GM18511 (cell line): ENCODE measurements around the gene SLIT1.

Source experiments
- ATAC-seq: cut with Tn5 transposase; IDR thresholded peaks from one replicate; pipeline ENCODE4 v1.9.1; 2021; ENCODE audit warnings: mild to moderate bottlenecking, moderate library complexity; ENCODE audit not compliant: unreplicated experiment

The SLIT1 gene

DNA sequence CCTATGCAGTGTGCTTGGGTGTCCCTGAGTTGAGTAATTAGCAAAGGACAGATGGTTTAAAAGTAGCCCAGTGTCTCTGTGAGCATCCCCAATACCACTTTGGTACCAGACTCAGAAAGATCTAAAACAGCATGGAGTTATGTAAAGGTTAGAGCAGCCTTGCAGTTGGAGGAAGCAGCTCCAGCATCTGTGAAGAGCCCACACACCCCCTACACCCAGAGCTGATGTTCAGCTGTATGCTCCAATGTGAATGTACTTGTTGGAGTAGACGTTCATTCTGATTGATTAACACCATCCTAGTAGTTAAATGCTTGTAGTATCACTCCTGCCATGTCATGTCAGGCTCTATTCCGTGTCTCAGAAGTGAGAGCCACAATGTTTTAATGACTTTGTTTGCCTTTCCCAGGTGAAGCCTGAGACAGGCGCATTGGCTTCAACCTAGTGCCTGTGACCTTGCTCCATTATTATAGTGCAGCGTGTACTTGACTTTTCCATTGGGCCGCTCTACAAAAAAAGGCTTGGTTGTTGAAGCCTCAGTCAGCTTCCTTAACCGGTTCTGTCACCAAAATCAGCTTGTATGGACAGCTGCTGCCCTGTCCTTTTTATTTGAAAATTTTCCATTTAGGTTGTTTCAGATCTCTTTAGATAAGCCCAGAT is 199.4 kb downstream of the SLIT1 start:
- ATAC-seq: no peak

DNA sequence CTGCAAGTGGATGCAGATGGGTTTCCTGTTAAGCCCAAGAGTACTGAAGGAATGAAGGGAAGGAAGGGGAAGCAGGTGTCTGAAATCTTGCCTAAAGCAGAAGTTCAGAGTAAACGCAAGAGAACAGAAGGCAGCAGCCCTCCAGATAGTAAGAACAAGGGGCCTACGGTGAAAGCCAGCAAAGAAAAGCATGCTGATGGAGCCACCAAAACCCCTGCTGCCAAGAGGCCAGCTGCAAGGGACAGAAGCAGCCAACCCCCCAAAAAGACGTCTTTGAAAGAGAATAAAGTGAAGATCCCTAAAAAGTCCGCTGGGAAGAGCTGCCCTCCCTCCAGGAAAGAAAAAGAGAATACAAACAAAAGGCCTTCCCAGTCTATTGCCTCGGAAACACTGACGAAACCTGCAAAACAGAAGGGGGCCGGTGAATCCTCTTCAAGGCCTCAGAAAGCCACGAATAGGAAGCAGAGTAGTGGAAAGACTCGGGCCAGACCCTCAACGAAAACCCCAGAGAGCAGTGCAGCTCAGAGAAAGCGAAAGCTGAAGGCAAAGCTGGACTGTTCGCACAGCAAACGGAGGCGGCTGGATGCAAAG is 201.1 kb downstream of the SLIT1 start:
- ATAC-seq: peak; percentile 91

DNA sequence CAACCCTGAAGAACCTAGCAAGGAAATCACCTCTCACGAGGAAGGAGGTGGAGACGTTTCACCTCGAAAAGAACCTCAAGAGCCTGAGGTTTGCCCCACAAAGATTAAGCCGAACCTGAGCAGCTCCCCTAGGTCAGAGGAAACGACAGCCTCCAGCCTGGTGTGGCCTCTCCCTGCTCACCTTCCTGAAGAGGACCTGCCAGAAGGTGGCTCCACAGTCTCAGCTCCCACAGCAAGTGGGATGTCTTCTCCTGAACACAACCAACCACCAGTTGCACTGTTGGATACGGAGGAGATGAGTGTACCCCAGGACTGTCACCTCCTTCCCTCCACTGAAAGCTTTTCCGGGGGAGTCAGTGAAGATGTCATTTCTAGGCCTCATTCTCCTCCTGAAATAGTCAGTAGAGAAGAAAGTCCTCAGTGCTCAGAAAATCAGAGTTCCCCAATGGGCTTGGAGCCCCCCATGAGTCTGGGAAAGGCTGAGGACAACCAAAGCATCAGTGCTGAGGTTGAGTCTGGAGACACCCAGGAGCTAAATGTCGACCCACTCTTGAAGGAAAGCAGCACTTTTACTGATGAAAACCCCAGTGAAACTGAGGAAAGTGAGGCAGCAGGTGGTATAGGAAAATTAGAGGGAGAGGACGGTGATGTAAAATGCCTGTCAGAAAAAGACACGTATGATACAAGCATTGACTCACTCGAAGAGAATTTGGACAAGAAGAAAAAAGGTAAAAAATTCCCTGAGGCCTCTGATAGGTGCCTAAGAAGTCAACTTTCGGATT is 203.4 kb downstream of the SLIT1 start:
- no peak for ATAC-seq

DNA sequence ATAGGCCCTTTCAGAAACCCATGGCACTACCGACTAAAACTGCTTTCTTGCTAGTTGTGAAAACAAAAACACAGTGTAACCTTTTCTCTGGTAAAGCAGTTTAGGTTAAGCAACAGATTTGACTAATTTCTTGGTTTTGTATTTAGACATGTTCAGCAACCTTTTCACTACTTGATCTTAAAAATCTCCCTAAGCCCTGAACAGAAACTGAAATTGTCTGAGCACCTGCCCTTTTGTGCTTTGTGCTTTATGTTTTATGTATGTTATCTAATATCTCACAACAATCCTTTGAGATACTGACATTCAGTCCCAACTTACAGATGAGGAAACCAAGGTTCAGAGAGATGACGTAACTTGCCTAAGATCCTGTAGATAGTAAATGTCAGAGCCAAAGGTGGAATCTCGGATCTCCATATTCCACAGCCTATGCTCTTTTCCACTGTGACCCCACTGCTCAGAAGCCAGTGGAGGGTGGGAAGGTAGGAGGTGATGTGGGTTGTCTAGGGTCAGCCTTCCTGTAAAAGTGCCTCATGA is 207.1 kb downstream of the SLIT1 start:
- peak; percentile 78 for ATAC-seq

DNA sequence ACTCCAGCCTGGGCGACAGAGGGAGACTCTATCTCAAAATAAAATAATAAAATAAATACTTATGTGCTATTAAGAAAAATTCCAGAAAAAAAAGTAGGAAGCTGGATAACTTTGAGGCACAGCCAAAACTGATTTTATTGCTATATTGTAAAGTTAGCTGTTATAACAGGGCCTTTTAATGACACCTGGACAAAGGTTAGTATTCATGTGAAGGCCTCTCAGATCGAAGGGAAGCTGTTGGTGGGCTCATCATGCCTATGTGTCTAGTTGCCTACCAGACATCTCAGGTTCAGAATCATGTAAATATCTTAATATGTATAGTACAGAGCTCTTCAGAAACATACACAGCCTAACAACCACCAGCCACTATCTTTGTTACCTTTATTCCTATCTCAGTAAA is 210.6 kb downstream of the SLIT1 start:
- ATAC-seq: no peak

DNA sequence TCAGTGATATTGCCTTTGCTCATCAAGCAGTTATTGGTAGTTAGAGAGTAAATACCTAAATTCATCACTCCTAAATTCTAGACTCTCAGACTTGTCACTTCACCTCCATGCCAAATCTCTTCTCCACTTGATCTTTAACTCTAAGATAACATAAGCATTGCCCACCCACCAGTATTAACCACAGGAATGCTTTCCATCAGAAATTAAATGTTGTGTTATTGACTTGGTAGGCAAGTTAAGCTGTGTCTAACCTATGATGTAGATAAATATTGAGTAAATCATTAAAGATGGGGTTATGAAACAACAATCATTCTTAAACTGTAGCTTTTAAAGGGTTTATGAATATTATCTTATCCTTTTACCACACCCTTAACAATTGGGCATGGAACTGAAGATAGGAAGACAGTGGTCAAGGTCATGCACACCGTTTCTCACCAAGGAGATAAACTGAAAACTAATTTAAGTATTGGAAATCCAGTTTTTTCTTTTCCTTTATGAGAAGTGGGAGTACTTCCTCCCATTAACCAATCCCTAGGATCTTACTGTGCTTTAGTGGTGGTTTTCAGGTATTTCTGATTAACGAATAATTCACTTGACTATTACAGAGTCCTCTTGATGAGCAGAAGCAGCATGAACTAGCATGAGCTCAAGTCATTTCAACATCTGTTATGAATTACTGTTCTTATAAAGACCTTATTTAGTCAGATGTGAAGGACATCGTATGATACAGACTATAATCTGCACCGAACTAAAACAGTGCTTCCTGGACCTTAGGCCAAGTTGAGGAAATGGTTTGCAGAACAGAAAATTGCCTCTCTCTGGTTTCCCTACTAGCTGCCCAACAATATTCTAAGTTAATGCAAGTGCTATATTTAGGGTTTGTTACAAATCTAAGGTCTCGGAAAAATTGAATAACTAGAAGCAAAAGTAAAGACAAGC is 211.7 kb downstream of the SLIT1 start:
- ATAC-seq: no peak

DNA sequence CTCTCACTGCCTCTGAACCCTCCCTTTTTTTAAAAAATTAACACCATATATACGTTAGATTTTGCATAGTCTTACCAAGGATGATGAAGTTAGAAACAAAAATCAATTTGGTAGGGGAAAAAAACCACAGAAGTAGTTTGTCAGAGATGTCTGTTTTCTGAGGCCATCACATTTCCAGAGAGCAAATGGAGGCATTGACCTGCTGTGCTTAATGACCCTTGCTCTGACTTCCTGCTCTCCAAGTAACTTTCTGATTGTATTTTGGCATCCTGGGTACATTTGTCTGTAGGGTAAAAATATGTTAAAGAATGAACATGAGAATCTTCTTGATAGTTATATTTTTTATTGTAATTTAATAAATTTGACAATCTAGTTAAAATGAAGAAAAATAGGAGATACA is 213.5 kb downstream of the SLIT1 start:
- no peak for ATAC-seq

DNA sequence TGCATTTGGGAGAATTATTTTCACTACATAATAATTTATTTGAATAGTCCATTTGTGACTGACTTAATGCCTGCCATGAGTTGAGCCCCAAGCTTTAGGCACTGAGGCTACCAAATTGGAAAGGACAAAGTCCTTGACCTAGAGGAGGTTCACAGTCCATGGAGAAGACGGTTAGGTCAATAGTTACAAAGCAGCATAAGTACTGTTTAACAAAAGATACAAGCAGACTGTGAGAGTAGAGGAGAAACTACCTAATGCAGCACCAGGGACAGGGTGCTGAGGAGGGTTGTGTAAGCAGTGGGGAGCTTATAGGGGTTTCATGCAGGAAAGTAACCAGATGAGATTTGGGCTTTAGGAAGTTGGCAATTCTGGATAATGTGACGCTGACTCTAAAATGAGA is 214.4 kb downstream of the SLIT1 start:
- no peak for ATAC-seq

DNA sequence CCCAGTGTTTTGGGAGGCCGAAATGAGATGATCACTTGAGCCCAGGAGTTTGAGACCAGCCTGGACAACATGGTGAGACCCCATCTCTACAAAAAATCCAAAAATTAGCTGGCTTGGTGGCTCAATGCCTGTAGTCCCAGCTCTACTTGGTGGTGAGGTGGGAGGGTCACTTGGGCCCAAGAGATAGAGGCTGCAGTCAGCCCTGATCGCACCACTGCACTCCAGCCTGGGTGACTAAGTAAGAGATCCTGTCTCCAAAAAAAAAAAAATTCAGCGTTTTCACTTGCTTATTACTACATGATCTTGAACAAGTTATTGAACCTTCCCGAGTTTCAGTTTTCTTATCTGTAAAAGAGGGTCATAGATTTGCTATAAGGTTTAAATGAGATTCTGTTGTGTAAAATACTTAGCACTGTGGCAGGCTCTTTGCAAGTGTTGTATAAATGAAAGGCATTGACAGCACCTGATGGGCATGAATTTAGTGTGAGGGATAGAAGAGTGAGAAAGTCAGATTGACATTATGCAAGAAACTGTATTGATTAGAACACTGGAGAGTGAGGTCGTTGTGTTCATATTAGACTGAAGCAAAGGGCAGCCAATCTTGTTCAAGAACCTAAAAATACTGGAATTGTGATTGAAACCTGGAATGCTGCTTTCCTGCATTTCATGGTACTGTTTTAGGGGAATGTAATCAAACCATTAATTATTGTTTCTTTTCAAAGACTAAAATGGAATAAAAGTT is 216.9 kb downstream of the SLIT1 start:
- no peak for ATAC-seq

DNA sequence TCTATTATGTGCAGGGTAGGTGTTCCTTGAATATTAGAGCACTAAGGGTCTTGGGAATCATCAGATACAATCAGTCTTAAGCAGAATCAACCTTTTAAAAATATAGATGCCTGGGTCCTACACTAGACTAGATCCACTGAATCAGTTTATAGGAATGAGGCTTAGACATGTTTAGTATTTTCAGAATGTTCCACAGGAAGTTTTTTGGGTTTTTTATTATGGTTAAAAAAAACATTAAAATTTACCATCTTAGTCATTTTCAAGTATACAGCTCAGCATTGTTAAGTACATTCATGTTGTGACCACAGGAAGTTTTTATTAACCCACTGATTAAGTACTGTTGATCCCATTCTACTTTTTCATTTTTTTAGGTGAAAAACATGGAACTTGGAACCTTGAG is 217.9 kb downstream of the SLIT1 start:
- no peak for ATAC-seq

DNA sequence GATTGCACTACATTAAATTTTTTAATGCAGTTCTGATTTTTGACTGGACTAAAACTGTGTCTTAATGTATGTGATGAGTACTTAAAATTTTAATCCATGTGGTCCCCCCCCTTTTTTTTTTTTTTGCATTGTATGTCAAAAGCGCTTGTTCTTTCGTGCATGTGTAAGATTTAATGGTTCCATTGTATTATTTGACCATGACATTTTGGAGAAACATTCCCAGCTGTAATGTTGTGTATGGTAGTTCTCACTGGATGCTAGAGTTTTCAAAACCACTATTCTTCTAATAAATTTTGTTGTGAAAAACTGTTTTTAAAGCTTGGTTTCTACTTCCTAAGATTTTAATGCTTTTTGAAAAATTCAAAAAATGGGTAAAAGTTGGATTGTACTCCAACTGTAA is 221.6 kb downstream of the SLIT1 start:
- ATAC-seq: no peak

DNA sequence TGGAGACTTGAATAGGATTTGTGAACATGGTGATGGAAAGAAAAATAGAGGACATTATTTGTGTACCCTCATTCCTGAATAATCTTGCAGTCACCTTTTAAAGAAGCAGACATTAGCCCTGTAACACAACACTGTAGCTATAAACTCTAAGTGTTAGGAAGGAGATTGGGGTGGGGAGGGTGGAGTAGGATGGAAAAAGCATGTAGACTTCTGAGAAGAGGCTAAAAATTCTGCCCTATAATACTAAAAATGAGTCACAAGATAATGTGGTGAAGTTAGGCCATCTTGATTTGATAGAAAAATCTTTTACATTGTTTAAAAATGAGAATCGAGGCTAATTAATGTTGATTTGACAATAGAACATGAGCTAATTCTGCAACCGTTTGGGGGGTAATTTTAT is 224.9 kb downstream of the SLIT1 start:
- ATAC-seq: no peak

DNA sequence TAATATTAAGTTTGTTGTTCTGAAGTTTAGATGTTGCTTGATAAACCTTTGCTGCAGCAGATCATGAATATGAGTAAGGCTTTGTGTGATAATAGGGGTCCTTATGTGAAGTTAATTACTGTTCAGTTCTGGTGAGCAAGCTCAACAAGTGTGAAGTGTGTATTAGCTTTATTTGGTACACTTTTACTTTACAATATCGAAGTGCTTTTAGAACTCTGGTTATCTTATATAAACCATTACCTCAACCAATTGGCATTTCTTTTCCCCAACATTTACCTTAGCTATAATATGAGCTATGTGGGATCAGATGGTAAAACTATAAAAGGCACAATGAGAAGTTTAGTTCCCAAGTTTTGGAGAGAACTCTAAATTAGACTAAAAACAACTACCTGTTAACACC is 226.0 kb downstream of the SLIT1 start:
- ATAC-seq: no peak

DNA sequence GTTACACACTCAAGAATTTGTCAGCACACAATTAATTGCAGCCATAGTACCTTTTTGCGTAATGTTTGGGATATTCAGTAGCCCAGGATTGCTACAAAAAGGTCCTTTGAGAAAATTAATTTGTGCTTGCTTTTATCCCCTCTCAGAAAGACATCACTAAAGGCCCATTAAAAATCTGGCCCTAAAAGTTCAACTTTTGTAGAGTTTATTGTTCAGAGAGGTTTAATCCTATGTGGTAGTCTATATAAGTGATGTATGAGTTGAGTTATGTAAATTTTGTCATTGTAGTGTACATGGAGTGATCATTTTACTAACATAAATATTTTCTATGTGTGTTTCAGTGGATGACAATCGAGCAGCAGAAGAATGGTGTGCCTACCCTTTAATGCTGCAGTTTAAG is 227.7 kb downstream of the SLIT1 start:
- no peak for ATAC-seq

DNA sequence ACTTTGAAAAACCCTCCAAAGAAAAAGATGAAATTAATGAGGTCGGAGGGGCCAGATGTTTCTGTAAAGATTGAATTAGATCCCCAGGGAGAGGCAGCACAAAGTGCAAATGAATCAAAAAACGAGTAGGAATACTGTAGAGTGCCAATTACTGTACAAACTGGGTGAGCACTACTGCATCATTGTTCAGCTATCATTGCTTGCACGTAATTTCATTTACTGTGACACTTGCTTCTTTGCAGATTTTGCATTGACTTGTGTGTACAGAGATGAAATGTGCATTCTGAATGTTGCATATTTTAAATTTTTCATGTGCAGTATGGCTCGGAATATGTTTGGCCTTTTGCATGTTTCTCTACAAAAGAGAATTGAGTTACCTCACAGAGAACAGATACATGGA is 230.0 kb downstream of the SLIT1 start:
- no peak for ATAC-seq

DNA sequence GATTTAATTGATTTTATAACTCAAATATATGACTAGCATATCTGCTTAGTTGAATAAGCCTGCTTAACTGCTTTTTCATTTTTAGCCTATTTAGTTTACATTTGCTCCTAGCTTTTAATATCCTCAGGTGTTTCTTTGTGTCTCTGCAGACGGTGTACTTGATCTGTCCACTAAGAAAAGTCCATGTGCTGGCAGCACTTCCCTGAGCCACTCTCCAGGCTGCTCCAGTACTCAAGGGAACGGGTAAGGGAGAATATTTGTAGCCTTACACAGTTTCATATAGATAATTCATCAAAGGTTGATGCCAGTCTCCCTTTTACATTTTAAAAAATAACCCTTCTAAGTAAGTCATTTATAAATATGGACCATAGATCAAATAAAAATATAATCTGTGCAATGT is 233.8 kb downstream of the SLIT1 start:
- no peak for ATAC-seq

DNA sequence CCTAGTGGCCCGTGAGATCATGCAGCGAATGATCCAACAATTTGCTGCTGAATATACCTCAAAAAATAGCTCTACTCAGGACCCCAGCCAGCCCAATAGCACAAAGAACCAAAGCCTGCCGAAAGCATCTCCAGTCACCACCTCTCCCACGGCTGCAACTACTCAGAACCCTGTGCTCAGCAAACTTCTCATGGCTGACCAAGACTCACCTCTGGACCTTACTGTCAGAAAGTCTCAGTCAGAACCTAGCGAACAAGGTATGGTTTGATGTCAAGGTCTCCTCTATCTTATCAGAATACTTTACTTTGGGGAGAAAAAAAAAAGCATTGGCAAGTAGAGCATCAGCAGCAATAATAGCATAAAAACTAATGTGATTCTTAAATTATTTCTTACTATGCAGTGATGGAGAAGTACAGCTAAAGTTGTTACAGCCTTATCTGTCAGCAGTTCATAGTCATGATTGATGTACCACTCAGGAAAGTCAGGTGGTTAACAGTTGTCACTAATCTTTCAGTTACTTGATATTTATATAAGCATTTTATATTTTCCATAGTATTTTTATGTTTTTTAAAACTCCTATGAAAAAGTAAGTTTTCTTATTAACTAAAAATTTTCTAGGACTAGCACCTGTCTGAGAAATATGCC is 236.6 kb downstream of the SLIT1 start:
- no peak for ATAC-seq
